ENCODE results near the gene PDE4B. TPM values are rescaled to one million over a fixed set of nuclear protein-coding genes. Genes with fewer than 3 reads are reported as not detected.
A peak's percentile ranks its signal among the peaks of the same experiment; 100 is the strongest.

The PDE4B gene
- total and polyA plus RNA-seq, 12 donors, result 2.0 to 63.2 (median 15.3) TPM

DNA sequence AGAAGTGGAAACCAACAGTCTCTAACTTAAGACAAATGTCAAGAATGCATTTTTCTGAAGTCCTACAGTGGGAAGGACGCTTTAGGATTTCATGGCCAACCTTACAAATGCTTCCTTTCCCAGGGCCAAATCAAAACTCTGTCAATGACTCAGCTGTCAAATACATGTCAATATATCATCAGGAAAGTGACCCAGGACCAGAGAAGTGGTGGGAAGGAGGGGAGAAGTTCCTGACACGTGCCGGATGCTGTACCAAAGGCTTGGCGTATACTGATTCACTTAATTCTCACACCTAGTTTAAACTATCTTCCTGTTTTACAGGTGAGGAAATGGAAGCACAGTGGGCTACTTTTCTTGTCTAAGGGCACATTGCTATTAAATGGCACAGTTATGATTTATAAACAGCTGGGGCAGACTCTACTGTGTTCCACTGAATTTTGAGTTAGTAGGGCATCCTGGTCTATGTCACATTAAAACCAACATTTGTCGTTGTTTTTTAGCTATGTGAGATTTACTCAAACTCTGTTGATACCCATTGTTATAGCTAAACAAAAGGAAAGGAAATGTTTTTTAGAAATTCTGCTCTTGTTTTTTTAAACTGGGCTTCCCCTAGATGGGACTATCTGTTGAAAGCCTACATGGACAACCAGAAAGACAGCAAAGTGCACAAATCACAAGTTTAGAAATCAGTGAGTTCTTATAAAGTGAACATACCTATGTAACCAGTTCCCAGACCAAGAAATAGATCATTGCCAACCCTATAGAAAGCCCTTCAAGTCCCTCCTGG lies 533.1 kb downstream of the PDE4B start:
- ATAC-seq, result peak in 2 of 8 donors; percentile 15 to 40
- no peaks in the 10 kb centered on the region for H3K36me3 ChIP-seq
- WGBS, 2 donors, result 87% methylated on average over 5 of the region's 5 CpGs
- H3K9me3 ChIP-seq, result no peaks in the 10 kb centered on the region
- peak overlapping the region in 5 of 10 donors; percentile 7 to 45 (median 15) for H3K27ac ChIP-seq
- intact Hi-C loops (cut with DNase I), result loop anchor here in 1 of 10 donors (5.0 kb wide), 1 partner anchor 43 kb away; no protein-coding TSS in a partner anchor
- TF ChIP-seq, protein P1, sequence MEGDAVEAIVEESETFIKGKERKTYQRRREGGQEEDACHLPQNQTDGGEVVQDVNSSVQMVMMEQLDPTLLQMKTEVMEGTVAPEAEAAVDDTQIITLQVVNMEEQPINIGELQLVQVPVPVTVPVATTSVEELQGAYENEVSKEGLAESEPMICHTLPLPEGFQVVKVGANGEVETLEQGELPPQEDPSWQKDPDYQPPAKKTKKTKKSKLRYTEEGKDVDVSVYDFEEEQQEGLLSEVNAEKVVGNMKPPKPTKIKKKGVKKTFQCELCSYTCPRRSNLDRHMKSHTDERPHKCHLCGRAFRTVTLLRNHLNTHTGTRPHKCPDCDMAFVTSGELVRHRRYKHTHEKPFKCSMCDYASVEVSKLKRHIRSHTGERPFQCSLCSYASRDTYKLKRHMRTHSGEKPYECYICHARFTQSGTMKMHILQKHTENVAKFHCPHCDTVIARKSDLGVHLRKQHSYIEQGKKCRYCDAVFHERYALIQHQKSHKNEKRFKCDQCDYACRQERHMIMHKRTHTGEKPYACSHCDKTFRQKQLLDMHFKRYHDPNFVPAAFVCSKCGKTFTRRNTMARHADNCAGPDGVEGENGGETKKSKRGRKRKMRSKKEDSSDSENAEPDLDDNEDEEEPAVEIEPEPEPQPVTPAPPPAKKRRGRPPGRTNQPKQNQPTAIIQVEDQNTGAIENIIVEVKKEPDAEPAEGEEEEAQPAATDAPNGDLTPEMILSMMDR (IDR thresholded peaks at IDR 0.05), result no peak
- no peaks in the 10 kb centered on the region for H3K27me3 ChIP-seq
- H3K4me1 ChIP-seq, result peaks cover 0 to 42% (median 3%) of the 10 kb centered on the region in 9 donors
- DNase-seq, result no peak
- H3K4me3 ChIP-seq, result no peak overlapping the region

DNA sequence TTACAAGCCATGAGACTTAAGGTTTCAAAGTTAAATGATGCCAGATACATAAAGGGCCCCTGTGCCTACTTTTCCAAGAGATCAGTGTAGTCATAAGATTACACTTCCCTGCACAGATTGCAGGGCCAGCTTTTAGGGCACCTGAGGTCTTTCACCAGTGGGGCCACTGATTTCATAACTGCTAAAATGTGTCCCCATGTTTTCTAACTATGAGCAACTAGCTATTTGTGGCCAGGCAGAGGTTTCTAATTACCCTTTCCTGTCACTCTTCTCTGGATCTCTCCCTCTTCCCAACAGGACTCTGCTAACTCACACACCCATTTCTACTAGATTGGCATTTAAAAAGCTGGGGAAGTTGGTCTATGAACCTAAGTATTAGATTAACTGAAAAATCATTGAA lies 534.2 kb downstream of the PDE4B start:
- Histone ChIP-seq H3K27ac (peak overlapping the region in 3 of 10 donors; percentile 8 to 97 (median 45)), H3K4me1 (peaks cover 0 to 52% (median 11%) of the 10 kb centered on the region in 9 donors), H3K4me3 (no peak overlapping the region), H3K27me3 (no peaks in the 10 kb centered on the region), H3K36me3 (no peaks in the 10 kb centered on the region), H3K9me3 (no peaks in the 10 kb centered on the region)
- DNase-seq, result no peak
- TF ChIP-seq, protein P1 (IDR thresholded peaks at IDR 0.05), result no peak
- intact Hi-C loops (cut with DNase I), result loop anchor here in 1 of 10 donors (5.0 kb wide), 1 partner anchor 45 kb away; no protein-coding TSS in a partner anchor
- ATAC-seq, result no peak

DNA sequence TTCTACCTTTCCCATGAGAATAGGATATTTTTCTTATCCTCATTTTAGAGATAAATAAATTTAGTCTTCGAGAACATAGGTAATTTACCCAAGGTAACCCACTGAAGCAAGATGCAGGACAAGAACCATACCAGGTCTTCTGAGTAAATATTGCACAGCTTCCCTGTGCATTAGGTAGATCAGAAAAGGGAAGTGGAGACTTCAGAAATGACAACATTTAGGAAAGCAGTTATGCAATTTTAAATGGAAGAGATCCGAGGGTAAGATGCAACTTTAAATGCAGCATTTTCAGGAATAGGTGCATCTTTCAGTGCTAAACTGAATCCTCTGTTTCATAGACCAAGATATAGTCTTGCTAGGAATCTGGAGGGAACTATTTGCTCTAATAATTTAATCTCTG lies 534.9 kb downstream of the PDE4B start:
- Histone ChIP-seq H3K27me3 (no peaks in the 10 kb centered on the region), H3K9me3 (no peaks in the 10 kb centered on the region), H3K4me1 (peaks cover 0 to 52% (median 11%) of the 10 kb centered on the region in 9 donors), H3K27ac (peak overlapping the region in 2 of 10 donors; percentile 8 to 97), H3K36me3 (no peaks in the 10 kb centered on the region), H3K4me3 (no peak overlapping the region)
- intact Hi-C loops (cut with DNase I), result loop anchor here in 1 of 10 donors (5.0 kb wide), 1 partner anchor 45 kb away; no protein-coding TSS in a partner anchor
- TF ChIP-seq, protein P1 (IDR thresholded peaks at IDR 0.05), result no peak
- ATAC-seq (no peak), DNase-seq (no peak)
- WGBS, 2 donors, result 93 to 95% methylated on average over 2 of the region's 2 CpGs

DNA sequence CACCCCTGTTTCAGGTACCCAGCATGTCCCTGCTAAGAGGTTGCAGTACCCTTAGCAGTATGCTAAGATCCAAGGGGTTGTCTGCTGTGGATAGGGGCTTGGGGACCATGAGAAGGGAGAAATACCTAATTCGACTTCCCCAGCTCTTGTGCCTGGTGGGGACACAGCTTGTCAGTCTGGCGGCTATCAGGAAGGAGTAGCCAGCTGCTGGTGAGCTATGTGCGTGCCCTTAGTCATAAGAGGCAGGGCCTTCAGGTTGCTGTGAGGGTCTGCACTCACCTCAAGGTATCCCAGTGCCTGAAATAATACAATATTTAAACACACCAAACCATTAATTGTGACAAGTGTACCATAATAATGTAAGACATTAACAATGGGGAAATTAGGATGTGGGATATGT lies 536.2 kb downstream of the PDE4B start:
- no peaks in the 10 kb centered on the region for H3K36me3 ChIP-seq
- peaks cover 0 to 52% (median 12%) of the 10 kb centered on the region in 9 donors for H3K4me1 ChIP-seq
- H3K4me3 ChIP-seq, result no peak overlapping the region
- no peaks in the 10 kb centered on the region for H3K9me3 ChIP-seq
- H3K27me3 ChIP-seq, result no peaks in the 10 kb centered on the region
- ATAC-seq, result no peak
- intact Hi-C loops (cut with DNase I), result loop anchor here in 1 of 10 donors (5.0 kb wide), 1 partner anchor 47 kb away; no protein-coding TSS in a partner anchor
- no peak for DNase-seq
- WGBS, 2 donors, result 76 to 91% methylated on average over 3 of the region's 3 CpGs
- H3K27ac ChIP-seq, result peak overlapping the region in 1 of 10 donors; percentile 97
- TF ChIP-seq, protein P1 (IDR thresholded peaks at IDR 0.05), result no peak
